OCI-LY7 (cell line): ENCODE data around the gene PTGES3L. TPM values are rescaled to one million over a fixed set of nuclear protein-coding genes. Genes with fewer than 3 reads are reported as not detected.

Experiments
- BruUV-seq: library from RNA; stranded (reverse); fragments of 400-500 nt; replicated peaks from 2 replicates; lab custom pipeline; 2021; lab: Mats Ljungman, UMichigan
- CTCF ChIA-PET: fragments of 300-600 bp; sonication (Branson Sonifier 250); formaldehyde crosslinking; loops from one replicate; lab custom pipeline; 2022; ENCODE audit warnings: antibody characterized with exemption; ENCODE audit not compliant: unreplicated experiment; lab: Charles Lee
- POLR2A ChIA-PET: fragments of 300-600 bp; sonication (Branson Sonifier 250); formaldehyde crosslinking; loops from one replicate; lab custom pipeline; 2022; ENCODE audit warnings: antibody characterized with exemption; lab: Charles Lee
- DNase-seq: peaks from one replicate; pipeline ENCODE4 v3.0.0-alpha.2; 2015; ENCODE audit warnings: low spot score
- H2AFZ ChIP-seq: fragments of 200-600 bp; sonication (generic), shearing (Covaris generic); 2 replicates; pipeline ENCODE4 v1.6.1; 2014; ENCODE audit warnings: mild to moderate bottlenecking, antibody characterized with exemption, low read length, moderate library complexity
- H3K27ac ChIP-seq: fragments of 200-600 bp; sonication (generic); 2 replicates; pipeline ENCODE4 v1.5.1; 2014; ENCODE audit warnings: mixed run types, low read depth, mild to moderate bottlenecking, moderate library complexity, low read length, inconsistent platforms; ENCODE audit not compliant: poor library complexity, severe bottlenecking
- H3K36me3 ChIP-seq: fragments of 200-600 bp; sonication (generic); 2 replicates; pipeline ENCODE4 v1.6.1; 2014; ENCODE audit warnings: mild to moderate bottlenecking, antibody characterized with exemption, low read length, moderate library complexity, mixed read lengths; ENCODE audit not compliant: insufficient read depth
- H3K4me1 ChIP-seq: fragments of 200-600 bp; sonication (generic); 2 replicates; pipeline ENCODE4 v1.5.1; 2014; ENCODE audit warnings: mild to moderate bottlenecking, low read length; ENCODE audit not compliant: insufficient read depth, poor library complexity, severe bottlenecking
- H3K4me2 ChIP-seq: fragments of 200-600 bp; sonication (generic); 2 replicates; pipeline ENCODE4 v1.6.1; 2014; ENCODE audit warnings: mild to moderate bottlenecking, low read length
- H3K4me3 ChIP-seq: fragments of 200-600 bp; sonication (generic); 2 replicates; pipeline ENCODE4 v1.5.1; 2014; ENCODE audit warnings: mild to moderate bottlenecking, low read depth, low read length; ENCODE audit not compliant: poor library complexity, severe bottlenecking
- H3K79me2 ChIP-seq: fragments of 200-600 bp; sonication (generic); 2 replicates; pipeline ENCODE4 v1.6.1; 2016; ENCODE audit warnings: low read depth, mild to moderate bottlenecking, low read length, moderate library complexity, mixed read lengths; ENCODE audit not compliant: insufficient read depth
- H3K9me2 ChIP-seq: fragments of 200-600 bp; sonication (generic); 2 replicates; pipeline ENCODE4 v1.6.1; 2016; ENCODE audit warnings: mild to moderate bottlenecking, low read length, mixed read lengths; ENCODE audit not compliant: insufficient read depth
- H3K9me3 ChIP-seq: fragments of 200-600 bp; sonication (generic); 2 replicates; pipeline ENCODE4 v1.6.1; 2014; ENCODE audit warnings: mild to moderate bottlenecking, mixed run types, low read length, mixed read lengths
- H4K20me1 ChIP-seq: fragments of 200-600 bp; sonication (generic); 2 replicates; pipeline ENCODE4 v1.6.1; 2014; ENCODE audit warnings: mild to moderate bottlenecking, antibody characterized with exemption, low read length, moderate library complexity, mixed read lengths; ENCODE audit not compliant: insufficient read depth
- CTCF ChIP-seq: fragments of 200-600 bp; sonication (generic); conservative IDR thresholded peaks from 2 replicates; pipeline ENCODE4 v1.5.1; 2014; ENCODE audit warnings: mild to moderate bottlenecking, antibody characterized with exemption, low read length, moderate library complexity, mixed read lengths
- EZH2phosphoT487 ChIP-seq: fragments of 200-600 bp; sonication (generic); IDR thresholded peaks from 2 replicates; pipeline ENCODE4 v1.6.1; 2018; ENCODE audit warnings: low read depth, borderline replicate concordance, mild to moderate bottlenecking, mixed run types, antibody characterized with exemption, low read length, moderate library complexity, mixed read lengths
- intact Hi-C: fragments of 100-400 bp; cut with micrococcal nuclease; formaldehyde crosslinking; loops from one replicate; pipeline ENCODE4 v1.10.0; 2022; ENCODE audit not compliant: unreplicated experiment
- total RNA-seq, 2 experiments: library from RNA; depleted of rRNA in 1 of 2; stranded (reverse); fragments of >200 nt in 1 of 2; shearing (Covaris generic) in 1 of 2; gene quantifications; 2 replicates each; pipeline ENCODE4 v1.2.3, GENCODE V29; 2014 to 2022

The PTGES3L gene
- total RNA-seq, 2 experiments from 2014 or later, result 0.13 to 2.1 TPM

- ChIA-PET CTCF (interaction anchor here (0.6 kb wide), 1 partner anchor 612 kb away, joined by 3 read pairs; no protein-coding TSS in a partner anchor), POLR2A (interaction anchor here (0.7 kb wide), 1 partner anchor 101 kb away, joined by 4 read pairs; no protein-coding TSS in a partner anchor)
- H3K4me1 ChIP-seq, result peaks cover 19% of the 10 kb centered on the region
Measured at GRCh38 chr17:43020789-43021740, 41.2 kb upstream of the PTGES3L start.

GRCh38 chr17:43020030-43020621, 40.2 kb upstream of the PTGES3L start:
- ChIA-PET CTCF (no interaction called here), POLR2A (no interaction called here)
- no peak overlapping the region for H2AFZ ChIP-seq
- H3K9me2 ChIP-seq, result no peaks in the 10 kb centered on the region
- no peak for DNase-seq
- H3K9me3 ChIP-seq, result no peaks in the 10 kb centered on the region
- intact Hi-C loops, result loop anchor here (5.0 kb wide), 1 partner anchor 192 kb away; the partner anchor contains the start of gene TMEM106A
- no peaks in the 10 kb centered on the region for H3K36me3 ChIP-seq
- H4K20me1 ChIP-seq, result no peaks in the 10 kb centered on the region
- BruUV-seq, result no TSS peak
- TF ChIP-seq EZH2phosphoT487 (no peak), CTCF (no peak)
- H3K79me2 ChIP-seq, result no peaks in the 10 kb centered on the region
- no peak overlapping the region for H3K27ac ChIP-seq
- H3K4me1 ChIP-seq, result peaks cover 19% of the 10 kb centered on the region
- no peak overlapping the region for H3K4me2 ChIP-seq
- H3K4me3 ChIP-seq, result no peak overlapping the region

More at GRCh38 chr17:43020789-43021740, 41.2 kb upstream of the PTGES3L start:
- DNase-seq, result peak; percentile 58
- H4K20me1 ChIP-seq, result no peaks in the 10 kb centered on the region
- H3K79me2 ChIP-seq, result no peaks in the 10 kb centered on the region
- no TSS peak for BruUV-seq
- TF ChIP-seq CTCF (no peak), EZH2phosphoT487 (no peak)
- no peaks in the 10 kb centered on the region for H3K9me3 ChIP-seq
- no peaks in the 10 kb centered on the region for H3K36me3 ChIP-seq
- H3K4me2 ChIP-seq, result peak overlapping the region; percentile 82
- intact Hi-C loops, result loop anchor here (5.0 kb wide), 1 partner anchor 191 kb away; the partner anchor contains the start of gene TMEM106A
- H3K9me2 ChIP-seq, result no peaks in the 10 kb centered on the region
- H3K27ac ChIP-seq, result no peak overlapping the region
- peak overlapping the region; percentile 91; the same call in 1 of the 2 replicates for H2AFZ ChIP-seq
- H3K4me3 ChIP-seq, result peak overlapping the region; percentile 80
